ENCODE data around the gene ADAM21.
A peak's percentile ranks its signal among the peaks of the same experiment; 100 is the strongest.
"Not testable (repeated sequence)": the region's sequence is repeated elsewhere in the genome, so short reads cannot be mapped to it uniquely, and the experiment has no call there.

Gene ADAM21

GRCh38 chr14:70454731-70455130, 2.8 kb downstream of the ADAM21 start:
- no peak for DNase-seq (ENCODE audit: low read depth)
- no peak overlapping the region for H3K4me3 ChIP-seq (ENCODE audit: low read depth, low read length)
- TF ChIP-seq CTCF (IDR thresholded peaks at IDR 0.05; ENCODE audit: insufficient read depth, low read depth, low read length, missing control alignments): no peak

- no peak overlapping the region for H3K4me3 ChIP-seq (ENCODE audit: low read depth, low read length)
- TF ChIP-seq CTCF (IDR thresholded peaks at IDR 0.05; ENCODE audit: insufficient read depth, low read depth, low read length, missing control alignments): no peak
- no peak for DNase-seq (ENCODE audit: low read depth)
Observed at GRCh38 chr14:70468731-70469130, 16.8 kb downstream of the ADAM21 start.

GRCh38 chr14:70470863-70471563, 19.0 kb downstream of the ADAM21 start:
- H3K4me3 ChIP-seq (ENCODE audit: low read depth, low read length); DNase-seq (ENCODE audit: low read depth): not testable (repeated sequence)

GRCh38 chr14:70472253-70473159, 20.5 kb downstream of the ADAM21 start:
- TF ChIP-seq CTCF (IDR thresholded peaks at IDR 0.05; ENCODE audit: insufficient read depth, low read depth, low read length, missing control alignments): no peak
- peak; percentile 12 for DNase-seq (ENCODE audit: low read depth)
- H3K4me3 ChIP-seq (ENCODE audit: low read depth, low read length): no peak overlapping the region

GRCh38 chr14:70473825-70474224, 21.9 kb downstream of the ADAM21 start:
- no peak for DNase-seq (ENCODE audit: low read depth)

GRCh38 chr14:70475459-70475858, 23.5 kb downstream of the ADAM21 start:
- DNase-seq (ENCODE audit: low read depth); H3K4me3 ChIP-seq (ENCODE audit: low read depth, low read length): not testable (repeated sequence)

More at GRCh38 chr14:70473825-70474224, 21.9 kb downstream of the ADAM21 start:
- H3K4me3 ChIP-seq (ENCODE audit: low read depth, low read length): no peak overlapping the region
- no peak for TF ChIP-seq CTCF (IDR thresholded peaks at IDR 0.05; ENCODE audit: insufficient read depth, low read depth, low read length, missing control alignments)

GRCh38 chr14:70477356-70478105, 25.6 kb downstream of the ADAM21 start:
- not testable (repeated sequence) for DNase-seq (ENCODE audit: low read depth); H3K4me3 ChIP-seq (ENCODE audit: low read depth, low read length)

- no peak for TF ChIP-seq CTCF (IDR thresholded peaks at IDR 0.05; ENCODE audit: insufficient read depth, low read depth, low read length, missing control alignments)
- no peak overlapping the region for H3K4me3 ChIP-seq (ENCODE audit: low read depth, low read length)
- no peak for DNase-seq (ENCODE audit: low read depth)
Observed at GRCh38 chr14:70489579-70490200, 37.7 kb downstream of the ADAM21 start.
